Measurements from ENCODE around the gene TAAR9. TPM values are rescaled to one million over a fixed set of nuclear protein-coding genes. Genes with fewer than 3 reads are reported as not detected.
A peak's percentile ranks its signal among the peaks of the same experiment; 100 is the strongest.
"Not testable (repeated sequence)": the region's sequence is repeated elsewhere in the genome, so short reads cannot be mapped to it uniquely, and the experiment has no call there.

The TAAR9 gene
- total RNA-seq, 1 donor from 2014 or later: not detected

- no peak for DNase-seq (ENCODE audit: extremely low read depth, low read depth, low spot score)
These were observed 24.1 kb upstream of the TAAR9 start for GRCh38 chr6:132513831-132514545.

- DNase-seq (ENCODE audit: extremely low read depth, low read depth, low spot score): no peak
These were observed 22.7 kb upstream of the TAAR9 start for GRCh38 chr6:132515386-132515785.

- no peak for DNase-seq (ENCODE audit: extremely low read depth, low read depth, low spot score)
These were observed 17.1 kb upstream of the TAAR9 start for GRCh38 chr6:132520953-132521352.

GRCh38 chr6:132524646-132525045 lies 13.4 kb upstream of the TAAR9 start:
- no peak for DNase-seq (ENCODE audit: extremely low read depth, low read depth, low spot score)

- no peak for DNase-seq (ENCODE audit: extremely low read depth, low read depth, low spot score)
These were observed 12.2 kb upstream of the TAAR9 start for GRCh38 chr6:132525866-132526265.

GRCh38 chr6:132526461-132526860 lies 11.6 kb upstream of the TAAR9 start:
- DNase-seq (ENCODE audit: extremely low read depth, low read depth, low spot score): no peak

GRCh38 chr6:132527791-132528190 lies 10.3 kb upstream of the TAAR9 start:
- DNase-seq (ENCODE audit: extremely low read depth, low read depth, low spot score): no peak

- peak; percentile 50 for DNase-seq (ENCODE audit: extremely low read depth, low read depth, low spot score)
These were observed 7.6 kb upstream of the TAAR9 start for GRCh38 chr6:132530293-132530974.

- DNase-seq (ENCODE audit: extremely low read depth, low read depth, low spot score): not testable (repeated sequence)
These were observed 3.5 kb upstream of the TAAR9 start for GRCh38 chr6:132534546-132534945.

- no peak for DNase-seq (ENCODE audit: extremely low read depth, low read depth, low spot score)
These were observed 932 bp upstream of the TAAR9 start for GRCh38 chr6:132537145-132537544.

- DNase-seq (ENCODE audit: extremely low read depth, low read depth, low spot score): no peak
These were observed 6.7 kb downstream of the TAAR9 start for GRCh38 chr6:132544826-132545225.

GRCh38 chr6:132548746-132549463 lies 10.8 kb downstream of the TAAR9 start:
- no peak for DNase-seq (ENCODE audit: extremely low read depth, low read depth, low spot score)

GRCh38 chr6:132551214-132551613 lies 13.1 kb downstream of the TAAR9 start:
- DNase-seq (ENCODE audit: extremely low read depth, low read depth, low spot score): no peak

- no peak for DNase-seq (ENCODE audit: extremely low read depth, low read depth, low spot score)
These were observed 14.3 kb downstream of the TAAR9 start, which contains the start of gene TAAR8 for GRCh38 chr6:132552372-132552771. Gene TAAR8, plus strand, starts transcription at chr6:132552672. Its CDS starts 21 bp downstream, at chr6:132552693.

GRCh38 chr6:132560087-132560486 lies 22.0 kb downstream of the TAAR9 start:
- DNase-seq (ENCODE audit: extremely low read depth, low read depth, low spot score): not testable (repeated sequence)

- DNase-seq (ENCODE audit: extremely low read depth, low read depth, low spot score): no peak
These were observed 28.3 kb downstream of the TAAR9 start for GRCh38 chr6:132566404-132566803.

GRCh38 chr6:132567566-132567965 lies 29.5 kb downstream of the TAAR9 start:
- DNase-seq (ENCODE audit: extremely low read depth, low read depth, low spot score): no peak

- no peak for DNase-seq (ENCODE audit: extremely low read depth, low read depth, low spot score)
These were observed 30.5 kb downstream of the TAAR9 start for GRCh38 chr6:132568611-132569010.

- no peak for DNase-seq (ENCODE audit: extremely low read depth, low read depth, low spot score)
These were observed 31.1 kb downstream of the TAAR9 start for GRCh38 chr6:132569170-132569569.

GRCh38 chr6:132570221-132570777 lies 32.2 kb downstream of the TAAR9 start, which contains the start of gene TAAR6:
Gene TAAR6, plus strand, starts transcription at chr6:132570322. Its CDS starts 0 bp downstream, at chr6:132570322.
- no peak for DNase-seq (ENCODE audit: extremely low read depth, low read depth, low spot score)

- no peak for DNase-seq (ENCODE audit: extremely low read depth, low read depth, low spot score)
These were observed 33.7 kb downstream of the TAAR9 start for GRCh38 chr6:132571774-132572173.
